HL-60 (cell line): Measurements from ENCODE around the gene MED15.

Experiments used
- DNase-seq, 2 experiments: peaks; one replicate each; pipeline ENCODE4 v3.0.0-alpha.2; 2010 to 2020; ENCODE audit warnings: low read depth in 1 of 2, low spot score in 1 of 2
- H3K27ac ChIP-seq: fragments of 250-450 bp; sonication (Bioruptor Pico); replicated peaks from 2 replicates; pipeline ENCODE4 v1.5.1; 2020; ENCODE audit warnings: mild to moderate bottlenecking, moderate library complexity
- H3K27me3 ChIP-seq: fragments of 250-450 bp; sonication (Bioruptor Pico); 2 replicates; pipeline ENCODE4 v1.5.1; 2021; ENCODE audit warnings: mild to moderate bottlenecking, moderate library complexity; ENCODE audit not compliant: insufficient read depth, poor library complexity, severe bottlenecking
- H3K4me3 ChIP-seq: replicated peaks from 2 replicates; pipeline ENCODE4 v1.5.1; 2011; ENCODE audit warnings: mild to moderate bottlenecking, control low read depth, low read length; ENCODE audit not compliant: insufficient read depth
- GABPA ChIP-seq: IDR thresholded peaks from 2 replicates; pipeline ENCODE4 v1.6.1; 2012; ENCODE audit warnings: low read depth
- POLR2AphosphoS5 ChIP-seq: IDR thresholded peaks from 2 replicates; pipeline ENCODE4 v1.6.1; 2012; ENCODE audit warnings: low read depth
- SPI1 ChIP-seq: IDR thresholded peaks from 2 replicates; pipeline ENCODE4 v1.6.1; 2012; ENCODE audit warnings: low read depth, mild to moderate bottlenecking, borderline replicate concordance
- long read RNA-seq: library from polyadenylated mRNA; unstranded; transcript quantifications from one replicate; pipeline ENCODE4 v2.0.0, GENCODE V29; 2020
- TF ChIP-seq, protein P1 (sequence below): IDR thresholded peaks from one replicate; pipeline ENCODE4 v1.5.1; 2011; ENCODE audit warnings: low read length, control low read depth, inconsistent platforms; ENCODE audit not compliant: insufficient read depth
- TF ChIP-seq, protein P2 (sequence below): IDR thresholded peaks from 2 replicates; pipeline ENCODE4 v1.6.1; 2012; ENCODE audit warnings: low read depth; ENCODE audit not compliant: insufficient replicate concordance

The MED15 gene, protein sequence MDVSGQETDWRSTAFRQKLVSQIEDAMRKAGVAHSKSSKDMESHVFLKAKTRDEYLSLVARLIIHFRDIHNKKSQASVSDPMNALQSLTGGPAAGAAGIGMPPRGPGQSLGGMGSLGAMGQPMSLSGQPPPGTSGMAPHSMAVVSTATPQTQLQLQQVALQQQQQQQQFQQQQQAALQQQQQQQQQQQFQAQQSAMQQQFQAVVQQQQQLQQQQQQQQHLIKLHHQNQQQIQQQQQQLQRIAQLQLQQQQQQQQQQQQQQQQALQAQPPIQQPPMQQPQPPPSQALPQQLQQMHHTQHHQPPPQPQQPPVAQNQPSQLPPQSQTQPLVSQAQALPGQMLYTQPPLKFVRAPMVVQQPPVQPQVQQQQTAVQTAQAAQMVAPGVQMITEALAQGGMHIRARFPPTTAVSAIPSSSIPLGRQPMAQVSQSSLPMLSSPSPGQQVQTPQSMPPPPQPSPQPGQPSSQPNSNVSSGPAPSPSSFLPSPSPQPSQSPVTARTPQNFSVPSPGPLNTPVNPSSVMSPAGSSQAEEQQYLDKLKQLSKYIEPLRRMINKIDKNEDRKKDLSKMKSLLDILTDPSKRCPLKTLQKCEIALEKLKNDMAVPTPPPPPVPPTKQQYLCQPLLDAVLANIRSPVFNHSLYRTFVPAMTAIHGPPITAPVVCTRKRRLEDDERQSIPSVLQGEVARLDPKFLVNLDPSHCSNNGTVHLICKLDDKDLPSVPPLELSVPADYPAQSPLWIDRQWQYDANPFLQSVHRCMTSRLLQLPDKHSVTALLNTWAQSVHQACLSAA
- long read RNA-seq, transcript MED15-202 (17 exons, 3,252 nt), result major isoform, 38 of 122 reads
- long read RNA-seq, transcript MED15-229 (10 exons, 3,563 nt), result minor isoform, 11 of 122 reads
- long read RNA-seq, transcript MED15-222 (9 exons, 2,733 nt), result minor isoform, 9 of 122 reads
- long read RNA-seq, transcript MED15-201 (18 exons, 3,351 nt), result minor isoform, 12 of 122 reads
- long read RNA-seq, partial matches to known transcripts, result 18 of 122 reads
- long read RNA-seq, other reads (novel, unspliced or antisense), result 27 of 122 reads

DNA sequence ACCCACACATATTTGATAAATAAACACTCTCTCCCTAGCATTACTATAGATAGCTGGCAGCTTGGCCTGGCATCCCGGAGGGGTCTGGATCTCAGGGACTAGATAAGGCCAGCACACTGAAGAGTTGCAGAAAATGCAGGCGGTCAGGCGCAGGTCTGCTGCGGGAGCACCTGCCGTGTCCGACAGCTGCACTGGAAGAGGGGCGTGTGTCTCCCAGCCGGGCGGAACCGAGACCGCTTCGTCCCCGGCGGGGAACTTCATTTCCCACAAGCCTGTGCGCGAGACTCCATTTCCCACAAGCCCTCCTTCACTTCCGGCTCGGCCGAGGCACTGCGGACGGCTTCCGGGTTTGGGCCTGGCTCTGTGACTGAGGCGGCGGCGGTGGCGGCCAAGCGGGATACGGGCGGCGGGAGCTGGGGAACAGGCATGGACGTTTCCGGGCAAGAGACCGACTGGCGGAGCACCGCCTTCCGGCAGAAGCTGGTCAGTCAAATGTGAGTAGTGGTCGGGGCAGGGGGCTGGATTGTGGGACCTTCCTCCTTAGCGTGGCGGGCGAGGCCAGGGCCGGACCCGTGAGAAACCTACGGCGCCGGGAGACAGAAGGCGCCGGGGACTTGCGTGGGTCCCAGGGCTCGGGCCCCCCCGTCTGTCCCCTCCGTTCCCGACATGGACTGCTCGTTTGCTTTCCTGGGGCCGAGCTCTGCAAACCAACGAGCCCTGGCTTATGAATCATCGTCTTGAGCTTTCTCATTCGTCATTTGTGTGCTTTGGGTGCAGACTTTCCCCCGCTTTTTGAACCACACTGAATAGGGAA lies at the start of gene MED15:
Gene MED15 (plus strand): TSS at position 358 of the 814 bp plus-strand sequence. CDS start 69 bp downstream, at position 427.
- TF ChIP-seq, protein P1, sequence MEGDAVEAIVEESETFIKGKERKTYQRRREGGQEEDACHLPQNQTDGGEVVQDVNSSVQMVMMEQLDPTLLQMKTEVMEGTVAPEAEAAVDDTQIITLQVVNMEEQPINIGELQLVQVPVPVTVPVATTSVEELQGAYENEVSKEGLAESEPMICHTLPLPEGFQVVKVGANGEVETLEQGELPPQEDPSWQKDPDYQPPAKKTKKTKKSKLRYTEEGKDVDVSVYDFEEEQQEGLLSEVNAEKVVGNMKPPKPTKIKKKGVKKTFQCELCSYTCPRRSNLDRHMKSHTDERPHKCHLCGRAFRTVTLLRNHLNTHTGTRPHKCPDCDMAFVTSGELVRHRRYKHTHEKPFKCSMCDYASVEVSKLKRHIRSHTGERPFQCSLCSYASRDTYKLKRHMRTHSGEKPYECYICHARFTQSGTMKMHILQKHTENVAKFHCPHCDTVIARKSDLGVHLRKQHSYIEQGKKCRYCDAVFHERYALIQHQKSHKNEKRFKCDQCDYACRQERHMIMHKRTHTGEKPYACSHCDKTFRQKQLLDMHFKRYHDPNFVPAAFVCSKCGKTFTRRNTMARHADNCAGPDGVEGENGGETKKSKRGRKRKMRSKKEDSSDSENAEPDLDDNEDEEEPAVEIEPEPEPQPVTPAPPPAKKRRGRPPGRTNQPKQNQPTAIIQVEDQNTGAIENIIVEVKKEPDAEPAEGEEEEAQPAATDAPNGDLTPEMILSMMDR, result no peak
- TF ChIP-seq POLR2AphosphoS5 (peak; percentile 92), SPI1 (peak; percentile 28; the same call in 1 of the 2 replicates), GABPA (peak; percentile 97)
- TF ChIP-seq, protein P2, sequence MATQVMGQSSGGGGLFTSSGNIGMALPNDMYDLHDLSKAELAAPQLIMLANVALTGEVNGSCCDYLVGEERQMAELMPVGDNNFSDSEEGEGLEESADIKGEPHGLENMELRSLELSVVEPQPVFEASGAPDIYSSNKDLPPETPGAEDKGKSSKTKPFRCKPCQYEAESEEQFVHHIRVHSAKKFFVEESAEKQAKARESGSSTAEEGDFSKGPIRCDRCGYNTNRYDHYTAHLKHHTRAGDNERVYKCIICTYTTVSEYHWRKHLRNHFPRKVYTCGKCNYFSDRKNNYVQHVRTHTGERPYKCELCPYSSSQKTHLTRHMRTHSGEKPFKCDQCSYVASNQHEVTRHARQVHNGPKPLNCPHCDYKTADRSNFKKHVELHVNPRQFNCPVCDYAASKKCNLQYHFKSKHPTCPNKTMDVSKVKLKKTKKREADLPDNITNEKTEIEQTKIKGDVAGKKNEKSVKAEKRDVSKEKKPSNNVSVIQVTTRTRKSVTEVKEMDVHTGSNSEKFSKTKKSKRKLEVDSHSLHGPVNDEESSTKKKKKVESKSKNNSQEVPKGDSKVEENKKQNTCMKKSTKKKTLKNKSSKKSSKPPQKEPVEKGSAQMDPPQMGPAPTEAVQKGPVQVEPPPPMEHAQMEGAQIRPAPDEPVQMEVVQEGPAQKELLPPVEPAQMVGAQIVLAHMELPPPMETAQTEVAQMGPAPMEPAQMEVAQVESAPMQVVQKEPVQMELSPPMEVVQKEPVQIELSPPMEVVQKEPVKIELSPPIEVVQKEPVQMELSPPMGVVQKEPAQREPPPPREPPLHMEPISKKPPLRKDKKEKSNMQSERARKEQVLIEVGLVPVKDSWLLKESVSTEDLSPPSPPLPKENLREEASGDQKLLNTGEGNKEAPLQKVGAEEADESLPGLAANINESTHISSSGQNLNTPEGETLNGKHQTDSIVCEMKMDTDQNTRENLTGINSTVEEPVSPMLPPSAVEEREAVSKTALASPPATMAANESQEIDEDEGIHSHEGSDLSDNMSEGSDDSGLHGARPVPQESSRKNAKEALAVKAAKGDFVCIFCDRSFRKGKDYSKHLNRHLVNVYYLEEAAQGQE, result peak; percentile 33

DNA sequence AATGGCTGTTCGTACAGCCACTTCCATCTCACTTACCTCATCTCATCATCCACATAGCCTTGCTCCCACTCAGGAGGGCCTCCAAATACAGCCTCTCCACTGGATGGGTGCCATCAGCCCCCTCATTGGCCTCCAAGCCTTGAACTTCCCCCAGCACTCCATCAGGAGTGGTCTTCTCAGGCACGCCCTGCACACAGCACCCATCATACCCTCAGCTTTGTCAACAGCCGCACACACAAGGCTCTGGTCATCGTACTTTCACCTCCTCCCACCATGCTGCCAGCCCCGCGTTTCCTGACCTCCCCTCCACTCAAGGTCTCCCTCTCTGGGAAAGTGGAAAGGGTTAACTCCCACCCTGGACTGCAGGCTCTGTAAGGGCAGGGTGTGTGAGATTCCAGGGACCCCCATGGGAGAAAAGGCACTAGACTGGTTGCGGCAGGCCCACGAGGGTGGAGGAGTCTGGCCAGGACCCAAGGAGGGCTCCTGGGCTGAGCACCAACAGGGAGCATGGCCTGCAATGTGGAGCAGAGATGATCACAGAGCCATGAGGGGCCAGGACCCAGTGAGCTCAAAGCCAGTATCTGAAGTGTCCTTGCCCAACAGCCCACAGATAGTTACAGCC lies 48.8 kb upstream of the MED15 start:
- DNase-seq, result no peak
- Histone ChIP-seq H3K27me3 (no peaks in the 10 kb centered on the region), H3K4me3 (no peak overlapping the region), H3K27ac (no peak overlapping the region)
- TF ChIP-seq GABPA (no peak), SPI1 (no peak), POLR2AphosphoS5 (no peak)
- TF ChIP-seq, protein P2, result no peak
- TF ChIP-seq, protein P1, result no peak

More for the DNA sequence above, at the start of gene MED15:
- H3K4me3 ChIP-seq, result peak within 1 kb of the TSS; percentile 56
- H3K27me3 ChIP-seq, result no peaks in the 10 kb centered on the region
- DNase-seq, result peak; percentile 86 to 90
- H3K27ac ChIP-seq, result peak within 1 kb of the TSS; percentile 88

- no peak overlapping the region for H3K4me3 ChIP-seq
- H3K27ac ChIP-seq, result no peak overlapping the region
- DNase-seq, result no peak
- no peaks in the 10 kb centered on the region for H3K27me3 ChIP-seq
- TF ChIP-seq POLR2AphosphoS5 (no peak), GABPA (no peak), SPI1 (no peak)
- TF ChIP-seq, protein P2, result no peak
- TF ChIP-seq, protein P1, result no peak
Observed at GRCh38 chr22:20459152-20459542, 48.3 kb upstream of the MED15 start.
